ENCODE measurements around the gene PRSS36.
"Not testable (repeated sequence)": the region's sequence is repeated elsewhere in the genome, so short reads cannot be mapped to it uniquely, and the experiment has no call there.

PRSS36 gene

GRCh38 chr16:31183432-31184428 is 33.9 kb upstream of the PRSS36 start:
- DNase-seq (ENCODE audit: low read depth in 2 of 2): no peak

GRCh38 chr16:31182391-31182790 is 32.5 kb upstream of the PRSS36 start:
- DNase-seq (ENCODE audit: low read depth in 2 of 2): no peak

GRCh38 chr16:31181102-31181830 is 31.4 kb upstream of the PRSS36 start:
- DNase-seq (ENCODE audit: low read depth in 2 of 2): no peak

GRCh38 chr16:31179747-31180459 is 30.0 kb upstream of the PRSS36 start, which contains the start of gene FUS:
TSS of gene FUS (plus strand) at chr16:31180139. CDS start at chr16:31180215, 76 bp downstream.
- DNase-seq (ENCODE audit: low read depth in 2 of 2): peak; percentile 84 to 86

- DNase-seq (ENCODE audit: low read depth in 2 of 2): no peak
Observed at GRCh38 chr16:31179219-31179746, 29.4 kb upstream of the PRSS36 start.

GRCh38 chr16:31177136-31177535 is 27.3 kb upstream of the PRSS36 start:
- no peak for DNase-seq (ENCODE audit: low read depth in 2 of 2)

GRCh38 chr16:31170048-31170447 is 20.2 kb upstream of the PRSS36 start:
- DNase-seq (ENCODE audit: low read depth in 2 of 2): not testable (repeated sequence)

- no peak for DNase-seq (ENCODE audit: low read depth in 2 of 2)
Observed at GRCh38 chr16:31168848-31169247, 19.0 kb upstream of the PRSS36 start.

- no peak for DNase-seq (ENCODE audit: low read depth in 2 of 2)
Observed at GRCh38 chr16:31167315-31167714, 17.4 kb upstream of the PRSS36 start.

GRCh38 chr16:31157136-31157535 is 7.3 kb upstream of the PRSS36 start:
- no peak for DNase-seq (ENCODE audit: low read depth in 2 of 2)

GRCh38 chr16:31150976-31151375 is 1.1 kb upstream of the PRSS36 start:
- DNase-seq (ENCODE audit: low read depth in 2 of 2): not testable (repeated sequence)

GRCh38 chr16:31149332-31149731 is 534 bp downstream of the PRSS36 start:
- DNase-seq (ENCODE audit: low read depth in 2 of 2): no peak

- no peak for DNase-seq (ENCODE audit: low read depth in 2 of 2)
Observed at GRCh38 chr16:31148896-31149295, 970 bp downstream of the PRSS36 start.

GRCh38 chr16:31148281-31148728 is 1.6 kb downstream of the PRSS36 start:
- DNase-seq (ENCODE audit: low read depth in 2 of 2): no peak

GRCh38 chr16:31147574-31147973 is 2.3 kb downstream of the PRSS36 start:
- no peak for DNase-seq (ENCODE audit: low read depth in 2 of 2)

- no peak for DNase-seq (ENCODE audit: low read depth in 2 of 2)
Observed at GRCh38 chr16:31145398-31145990, 4.4 kb downstream of the PRSS36 start.

- DNase-seq (ENCODE audit: low read depth in 2 of 2): not testable (repeated sequence)
Observed at GRCh38 chr16:31144418-31144817, 5.4 kb downstream of the PRSS36 start.

GRCh38 chr16:31143694-31144148 is 6.1 kb downstream of the PRSS36 start:
- DNase-seq (ENCODE audit: low read depth in 2 of 2): no peak

GRCh38 chr16:31143011-31143693 is 6.7 kb downstream of the PRSS36 start:
- no peak for DNase-seq (ENCODE audit: low read depth in 2 of 2)
